8988T (cell line): ENCODE results near the gene MYO18B.

ENCODE experiments used
- DNase-seq: peaks from one replicate; pipeline ENCODE4 v3.0.0; 2011

MYO18B gene

GRCh38 chr22:25777870-25778269 lies 35.9 kb downstream of the MYO18B start:
- peak; percentile 58 for DNase-seq

DNA sequence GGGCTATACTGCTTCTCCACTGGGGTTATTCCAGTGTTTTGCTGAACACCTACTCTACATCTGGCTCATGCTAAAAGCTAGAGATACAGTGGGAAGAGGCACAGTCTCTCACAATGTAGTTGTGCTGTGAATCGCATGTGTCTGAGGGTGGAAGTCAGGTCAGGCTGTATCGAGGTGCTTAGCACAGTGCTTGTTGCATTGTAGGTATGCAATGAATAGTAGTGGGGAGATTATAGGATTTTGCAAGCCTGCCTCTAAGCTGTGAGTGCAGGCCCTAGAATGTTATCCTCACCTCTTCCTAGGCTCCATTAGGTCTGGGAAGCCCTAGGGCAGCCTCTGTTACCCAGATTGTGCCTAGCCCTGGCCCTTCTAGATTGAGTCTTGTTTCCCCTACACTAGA lies 37.4 kb downstream of the MYO18B start:
- DNase-seq = no peak

DNA sequence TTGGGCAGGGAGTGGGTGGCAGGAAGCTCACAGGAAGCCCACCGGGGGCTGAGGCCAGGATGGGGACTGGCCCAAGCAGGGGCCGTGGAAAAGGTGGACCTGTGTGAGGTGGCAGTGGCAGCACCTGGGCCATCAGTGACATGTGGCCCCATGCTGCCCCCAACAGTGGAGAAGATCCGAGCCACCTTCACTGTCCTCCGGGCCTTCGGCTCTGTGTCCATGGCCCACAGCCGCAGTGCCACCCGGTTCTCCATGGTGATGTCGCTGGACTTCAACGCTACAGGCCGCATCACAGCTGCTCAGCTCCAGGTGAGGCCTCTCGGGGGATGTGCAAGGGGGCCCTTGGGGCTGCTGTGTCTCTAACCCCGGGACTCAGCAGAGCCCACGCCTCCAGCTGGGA lies 37.9 kb downstream of the MYO18B start:
- no peak for DNase-seq

- no peak for DNase-seq
These were observed 38.7 kb downstream of the MYO18B start for GRCh38 chr22:25780673-25781072.

DNA sequence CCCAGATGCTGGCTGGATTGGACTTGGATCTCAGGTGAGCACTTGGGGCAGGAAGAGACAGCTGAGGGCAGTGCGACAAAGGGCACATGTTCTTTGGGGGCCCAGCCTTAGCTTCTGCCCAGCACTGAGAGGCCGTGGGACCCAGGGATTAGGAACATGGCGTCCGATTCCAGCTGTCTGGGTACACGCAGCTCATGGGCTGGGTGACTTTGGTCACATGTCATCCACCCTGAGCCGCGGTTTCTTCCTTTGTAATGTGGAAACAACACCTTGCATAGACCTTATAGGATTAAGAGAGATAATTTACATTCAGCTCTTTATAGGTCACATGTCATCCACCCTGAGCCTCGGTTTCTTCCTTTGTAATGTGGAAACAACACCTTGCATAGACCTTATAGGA lies 39.8 kb downstream of the MYO18B start:
- no peak for DNase-seq

DNA sequence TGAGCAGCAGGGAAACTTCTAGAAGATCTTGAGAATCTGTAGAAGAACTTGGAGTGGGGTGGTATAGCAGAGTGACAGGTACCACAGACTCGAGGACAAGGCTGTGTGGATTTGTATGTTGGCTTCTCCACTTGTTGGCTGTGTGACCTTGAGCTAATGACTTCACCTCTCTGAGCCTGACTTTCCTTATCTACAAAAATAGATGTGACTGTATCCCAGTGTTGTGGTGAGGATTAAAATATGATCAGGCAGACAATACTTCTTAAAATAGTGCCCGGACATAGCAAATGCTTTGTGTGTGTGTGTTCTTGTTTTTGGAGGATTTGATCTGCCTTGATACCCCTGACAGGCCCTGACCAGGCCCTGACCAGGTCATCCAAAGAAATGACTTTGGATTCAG lies 40.8 kb downstream of the MYO18B start:
- DNase-seq = no peak

- no peak for DNase-seq
These were observed 41.9 kb downstream of the MYO18B start for GRCh38 chr22:25783856-25784255.

GRCh38 chr22:25786165-25786564 lies 44.2 kb downstream of the MYO18B start:
- DNase-seq = no peak

GRCh38 chr22:25791556-25791955 lies 49.6 kb downstream of the MYO18B start:
- no peak for DNase-seq

GRCh38 chr22:25795478-25795877 lies 53.5 kb downstream of the MYO18B start:
- DNase-seq = no peak

DNA sequence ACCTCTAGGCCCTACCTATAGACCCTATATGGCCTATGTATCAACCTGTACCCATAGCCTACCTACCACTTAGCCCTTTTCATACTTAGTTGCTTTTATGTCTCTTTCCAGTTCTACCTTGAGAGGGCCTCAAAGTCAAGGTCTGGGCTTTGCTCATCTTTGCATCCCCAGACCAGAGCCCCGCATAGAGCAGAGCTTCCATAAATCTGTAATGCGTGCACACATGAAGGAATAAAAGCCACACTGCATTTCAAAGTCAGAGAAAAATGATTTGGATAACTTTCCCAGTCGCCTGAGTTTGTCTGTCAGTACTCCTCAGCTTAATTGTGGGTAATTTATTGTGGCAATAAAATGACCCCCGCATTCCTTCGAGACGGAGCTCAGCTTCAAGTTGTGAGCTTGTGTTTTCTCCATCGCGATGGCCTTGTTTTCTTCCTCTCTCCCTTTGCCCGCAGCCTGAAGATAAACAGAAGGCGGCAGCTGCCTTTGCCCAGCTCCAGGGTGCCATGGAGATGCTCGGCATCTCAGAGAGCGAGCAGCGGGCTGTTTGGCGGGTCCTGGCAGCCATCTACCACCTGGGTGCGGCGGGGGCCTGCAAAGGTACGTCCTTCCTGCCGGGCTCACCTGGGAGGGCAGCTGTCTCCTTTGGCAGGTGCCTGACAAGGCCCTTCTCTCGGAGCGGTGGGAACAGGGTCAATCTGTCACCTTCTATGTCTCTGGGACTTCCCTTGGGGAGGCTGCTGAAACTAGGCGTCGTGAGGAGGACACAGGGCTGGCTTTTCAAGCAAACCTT lies 55.7 kb downstream of the MYO18B start:
- DNase-seq = no peak

- DNase-seq = no peak
These were observed 58.8 kb downstream of the MYO18B start for GRCh38 chr22:25800766-25801165.

DNA sequence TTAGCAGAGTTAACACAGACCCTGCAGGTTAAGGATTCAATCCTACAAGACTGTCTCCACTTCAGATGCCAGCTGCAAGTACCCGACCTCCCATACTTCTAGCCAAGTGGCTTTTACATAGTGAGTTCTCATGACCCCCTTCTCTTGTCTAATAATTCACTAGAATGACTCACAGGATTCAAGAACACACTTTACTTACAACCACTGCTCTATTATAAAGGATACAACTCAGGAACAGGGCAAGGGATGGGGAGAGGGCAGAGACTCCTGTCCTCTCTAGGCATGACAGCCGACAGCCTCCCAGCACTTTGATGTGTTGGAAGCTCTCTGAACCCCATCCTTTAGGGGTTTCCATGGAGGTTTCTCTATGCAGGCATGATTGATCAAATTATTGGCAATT lies 60.0 kb downstream of the MYO18B start:
- no peak for DNase-seq

GRCh38 chr22:25804676-25805075 lies 62.7 kb downstream of the MYO18B start:
- DNase-seq = no peak

- no peak for DNase-seq
These were observed 64.6 kb downstream of the MYO18B start for GRCh38 chr22:25806579-25806978.

GRCh38 chr22:25814685-25815084 lies 72.7 kb downstream of the MYO18B start:
- no peak for DNase-seq

DNA sequence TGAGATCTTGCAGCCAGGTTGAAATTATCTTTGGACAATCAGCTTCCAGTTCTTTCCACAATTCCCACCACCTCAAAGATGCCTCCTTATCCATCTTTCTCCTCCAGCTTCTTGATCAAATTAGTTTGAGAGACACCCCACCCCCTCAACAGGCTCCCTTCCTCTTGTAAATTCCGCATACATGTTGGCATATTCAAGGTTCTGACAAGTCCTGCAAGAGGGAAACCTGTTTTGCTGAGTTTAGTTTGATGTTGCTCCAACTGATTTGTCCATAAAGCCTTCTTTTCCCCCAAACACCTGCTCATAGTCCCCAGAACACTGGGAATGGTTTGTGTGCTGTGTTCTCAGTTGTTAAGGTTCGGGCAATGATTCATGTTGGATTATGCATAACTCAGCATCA lies 73.6 kb downstream of the MYO18B start:
- DNase-seq = no peak

DNA sequence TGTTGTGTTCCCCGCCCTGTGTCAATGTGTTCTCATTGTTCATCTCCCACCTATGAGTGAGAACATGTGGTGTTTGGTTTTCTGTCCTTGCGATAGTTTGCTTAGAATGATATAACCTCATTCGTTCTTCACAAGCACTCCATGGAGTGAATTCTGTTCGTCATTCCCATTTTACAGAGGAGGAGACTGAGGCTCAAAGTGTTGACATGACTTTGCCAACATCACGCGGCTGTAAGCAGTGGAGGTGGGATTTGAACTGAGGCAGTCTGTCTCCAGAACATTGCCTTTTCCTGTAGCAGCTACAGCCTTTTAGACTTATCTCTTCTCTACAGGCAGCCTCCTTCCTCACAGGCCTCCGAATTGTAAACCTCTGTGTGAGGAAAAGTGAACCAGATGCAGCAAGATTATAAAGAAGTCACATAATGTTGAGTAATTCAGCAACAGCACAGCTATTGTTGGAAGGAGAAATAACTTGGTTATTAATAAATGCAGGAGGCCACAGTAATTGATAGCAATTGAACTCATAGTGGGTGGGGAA lies 74.6 kb downstream of the MYO18B start:
- no peak for DNase-seq

GRCh38 chr22:25817092-25817943 lies 75.3 kb downstream of the MYO18B start:
- no peak for DNase-seq

GRCh38 chr22:25818541-25818940 lies 76.6 kb downstream of the MYO18B start:
- no peak for DNase-seq

DNA sequence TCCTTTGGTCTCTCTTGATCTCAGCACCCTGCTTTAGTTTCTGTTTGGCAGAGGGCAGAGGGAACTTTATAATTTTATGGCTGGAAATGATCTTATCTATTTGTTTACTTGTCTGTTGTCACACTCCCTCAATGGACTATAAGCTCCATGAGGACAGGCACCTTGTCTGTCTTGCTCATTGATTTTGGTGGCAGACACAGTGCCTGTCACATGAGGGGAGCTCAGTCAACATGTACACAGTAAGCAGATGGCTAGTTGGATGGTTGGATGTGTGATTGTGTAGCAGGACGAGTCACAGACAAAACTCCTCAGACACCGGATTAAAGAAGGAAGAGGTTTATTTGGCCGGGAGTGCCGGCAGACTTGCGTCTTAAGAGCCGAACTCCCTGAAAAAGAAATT lies 80.4 kb downstream of the MYO18B start:
- no peak for DNase-seq

DNA sequence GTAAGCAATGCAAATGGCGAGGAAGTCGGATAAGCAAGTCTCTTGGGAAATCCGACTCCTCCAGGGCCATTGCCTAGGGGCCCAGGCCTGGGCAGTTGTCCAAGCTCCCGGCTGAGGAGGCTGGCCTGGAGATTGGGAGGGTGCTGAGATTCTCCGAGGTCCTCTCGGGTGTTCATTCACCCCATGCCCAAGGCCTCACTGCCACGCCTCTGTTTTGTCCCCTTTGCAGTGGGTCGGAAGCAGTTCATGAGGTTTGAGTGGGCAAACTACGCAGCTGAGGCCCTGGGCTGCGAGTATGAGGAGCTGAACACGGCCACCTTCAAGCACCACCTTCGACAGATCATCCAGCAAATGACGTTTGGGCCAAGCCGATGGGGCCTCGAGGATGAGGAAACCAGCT lies 81.3 kb downstream of the MYO18B start:
- no peak for DNase-seq

GRCh38 chr22:25824828-25825423 lies 82.9 kb downstream of the MYO18B start:
- DNase-seq = no peak

GRCh38 chr22:25827415-25827814 lies 85.4 kb downstream of the MYO18B start:
- no peak for DNase-seq
